ENCODE measurements around the gene FOXK2. TPM values are rescaled to one million over a fixed set of nuclear protein-coding genes. Genes with fewer than 3 reads are reported as not detected.

The FOXK2 gene
- total and polyA plus RNA-seq, 2 donors (not counting 3 experiments of a cell fraction or from before 2014, with no cell fraction given), result 33.4 to 79.3 TPM

- ChIA-PET CTCF (no interaction called here), POLR2A (no interaction called here)
- Histone ChIP-seq H3K4me2 (ENCODE audit: insufficient read depth, low read length) (no peak overlapping the region), H3K9ac (replicated peaks; ENCODE audit: extremely low read depth, insufficient read depth, low read length) (no peak overlapping the region), H3K36me3 (ENCODE audit: control insufficient read depth in 2 of 2, extremely low read depth in 1 of 2, insufficient read depth in 2 of 2, low read length in 2 of 2) (no peaks in the 10 kb centered on the region), H3K9me1 (replicated peaks; ENCODE audit: control insufficient read depth, extremely low read depth, insufficient read depth, low read length) (no peaks in the 10 kb centered on the region), H3K9me3 (replicated peaks; ENCODE audit: control insufficient read depth, insufficient read depth, low read length) (no peaks in the 10 kb centered on the region), H3K27me3 (ENCODE audit: control insufficient read depth in 2 of 2, insufficient read depth in 2 of 2, low read length in 2 of 2) (no peaks in the 10 kb centered on the region), H2AFZ (ENCODE audit: low read depth, low read length) (no peak overlapping the region), H3K79me2 (ENCODE audit: control insufficient read depth, insufficient read depth, low read length) (no peaks in the 10 kb centered on the region), H3K4me3 (replicated peaks in 1 of 3; ENCODE audit: insufficient read depth in 1 of 3, low read depth in 1 of 3, low read length in 3 of 3) (no peak overlapping the region), H3K4me1 (ENCODE audit: control insufficient read depth, extremely low read depth, insufficient read depth, low read length) (no peaks in the 10 kb centered on the region), H3K27ac (ENCODE audit: insufficient read depth, low read depth, low read length) (no peak overlapping the region), H4K20me1 (replicated peaks; ENCODE audit: control insufficient read depth, extremely low read depth, insufficient read depth, low read length) (no peaks in the 10 kb centered on the region)
- DNase-seq (ENCODE audit: low read depth, low spot score), result no peak
- FAIRE-seq, result no peak
- BruUV-seq (replicated peaks), result no TSS peak
- TF ChIP-seq POLR2A (IDR thresholded peaks at IDR 0.05; ENCODE audit: low read depth, low read length) (no peak), EZH2 (IDR thresholded peaks at IDR 0.05; ENCODE audit: borderline replicate concordance, low read depth, low read length, severe bottlenecking) (no peak)
- dilution Hi-C loops (cut with MboI; ENCODE audit: extremely low pct_ligation_motif_present, low sequenced_read_pairs), result no loop called here
- intact Hi-C loops (cut with micrococcal nuclease), result no loop called here
Measured at GRCh38 chr17:82653651-82654528, 134.4 kb downstream of the FOXK2 start.

Other genes starting within 250 kb of the FOXK2 start
- 143 and 155 TPM in 2 replicates for gene CSNK1D, start 246.0 kb upstream of the FOXK2 start, total RNA-seq
- 123 and 127 TPM in 2 replicates for gene CSNK1D, start 246.0 kb upstream of the FOXK2 start, polyA plus RNA-seq
- gene CD7, start 202.1 kb upstream of the FOXK2 start, total RNA-seq, result not detected in 2 replicates
- gene CD7, start 202.1 kb upstream of the FOXK2 start, polyA plus RNA-seq, result not detected in 2 replicates
- 0.46 and 1.9 TPM in 2 replicates for gene SECTM1, start 186.0 kb upstream of the FOXK2 start, total RNA-seq
- 1.3 and 2.3 TPM in 2 replicates for gene SECTM1, start 186.0 kb upstream of the FOXK2 start, polyA plus RNA-seq
- gene TEX19, start 160.5 kb upstream of the FOXK2 start, total RNA-seq, result not detected in 2 replicates
- 0.05 and 0.06 TPM in 2 replicates for gene TEX19, start 160.5 kb upstream of the FOXK2 start, polyA plus RNA-seq
- not detected in 2 replicates for gene UTS2R, start 148.0 kb upstream of the FOXK2 start, total RNA-seq
- not detected in 2 replicates for gene UTS2R, start 148.0 kb upstream of the FOXK2 start, polyA plus RNA-seq
- 12.8 and 12.9 TPM in 2 replicates for gene HEXD, start 101.4 kb upstream of the FOXK2 start, total RNA-seq
- 18.6 and 23.4 TPM in 2 replicates for gene HEXD, start 101.4 kb upstream of the FOXK2 start, polyA plus RNA-seq
- gene OGFOD3, start 101.1 kb upstream of the FOXK2 start, total RNA-seq, result 34.8 and 37.1 TPM in 2 replicates
- gene OGFOD3, start 101.1 kb upstream of the FOXK2 start, polyA plus RNA-seq, result 31.7 and 34.7 TPM in 2 replicates
- gene CYBC1, start 69.0 kb upstream of the FOXK2 start, total RNA-seq, result 60.6 and 71.8 TPM in 2 replicates
- 81.5 and 99.2 TPM in 2 replicates for gene CYBC1, start 69.0 kb upstream of the FOXK2 start, polyA plus RNA-seq
- 83.4 and 85.6 TPM in 2 replicates for gene NARF, start 61.0 kb upstream of the FOXK2 start, total RNA-seq
- 128 and 158 TPM in 2 replicates for gene NARF, start 61.0 kb upstream of the FOXK2 start, polyA plus RNA-seq
- gene WDR45B, start 128.7 kb downstream of the FOXK2 start, total RNA-seq, result 62.0 and 63.8 TPM in 2 replicates
- gene WDR45B, start 128.7 kb downstream of the FOXK2 start, polyA plus RNA-seq, result 73.4 and 76.7 TPM in 2 replicates
- 5.5 TPM in 2 replicates for gene RAB40B, start 179.0 kb downstream of the FOXK2 start, total RNA-seq
- gene RAB40B, start 179.0 kb downstream of the FOXK2 start, polyA plus RNA-seq, result 9.3 and 13.2 TPM in 2 replicates
- 32.7 and 35.2 TPM in 2 replicates for gene FN3KRP, start 197.0 kb downstream of the FOXK2 start, total RNA-seq
- 20.5 and 22.2 TPM in 2 replicates for gene FN3KRP, start 197.0 kb downstream of the FOXK2 start, polyA plus RNA-seq
- gene FN3K, start 215.9 kb downstream of the FOXK2 start, total RNA-seq, result 8.3 and 12.0 TPM in 2 replicates
- 1.2 and 2.0 TPM in 2 replicates for gene FN3K, start 215.9 kb downstream of the FOXK2 start, polyA plus RNA-seq
- gene TBCD, start 232.3 kb downstream of the FOXK2 start, total RNA-seq, result 145 and 163 TPM in 2 replicates
- 121 and 149 TPM in 2 replicates for gene TBCD, start 232.3 kb downstream of the FOXK2 start, polyA plus RNA-seq

Measured in endothelial cell of umbilical vein (primary cell).